ENCODE results near the gene MYO10.

The MYO10 gene

DNA sequence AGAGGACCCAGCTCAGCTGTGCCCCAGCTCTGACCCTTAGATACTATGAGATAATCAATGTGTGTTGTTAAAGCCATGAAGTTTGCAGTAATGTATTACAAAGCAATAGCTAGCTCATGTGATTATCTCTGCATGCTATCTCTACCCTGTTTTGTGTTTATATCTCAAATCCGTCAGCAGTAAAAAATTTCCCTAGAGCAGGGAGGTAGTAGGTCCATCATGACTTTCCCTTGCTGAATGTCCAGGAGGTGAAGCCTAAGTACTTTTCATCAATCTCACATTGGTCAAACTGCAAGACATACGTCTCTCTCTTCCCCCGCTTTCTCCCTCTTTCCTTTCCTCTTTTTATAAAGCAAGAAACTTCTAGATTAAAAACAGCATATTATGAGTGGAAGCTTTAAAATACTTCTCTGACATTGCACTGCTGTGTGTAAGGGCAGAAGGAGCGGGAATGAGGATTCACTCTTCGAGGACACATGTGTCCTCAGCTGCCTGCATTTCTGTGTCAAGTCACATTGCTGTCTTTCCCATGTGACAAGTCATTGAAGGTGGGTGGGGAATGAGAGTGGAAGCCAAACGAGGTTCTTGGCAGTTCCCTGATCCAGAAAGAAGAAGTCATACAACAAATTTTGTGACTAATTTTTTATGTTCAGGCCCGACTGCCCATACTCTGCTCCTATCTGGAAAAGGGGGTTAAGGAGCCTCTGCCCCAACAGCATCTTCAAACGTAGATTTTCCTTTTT is 226.2 kb downstream of the MYO10 start:
- DNase-seq (ENCODE audit: low read depth), result no peak

DNA sequence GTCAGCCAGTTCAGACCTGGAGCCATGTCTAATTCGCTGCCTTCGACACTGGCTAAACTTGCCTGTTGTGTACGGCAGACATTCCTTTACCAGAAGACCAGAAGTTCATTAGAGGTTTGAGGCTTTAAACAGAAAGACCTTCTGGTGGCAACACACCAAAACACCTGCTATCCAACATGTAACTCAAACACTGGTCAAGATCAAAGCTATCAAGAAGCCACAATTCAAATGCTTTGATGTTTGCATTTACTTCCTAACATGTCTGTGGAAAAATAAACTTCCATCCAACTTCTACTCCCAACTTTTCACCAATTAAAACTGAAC is 228.3 kb downstream of the MYO10 start:
- no peak for DNase-seq (ENCODE audit: low read depth)

DNA sequence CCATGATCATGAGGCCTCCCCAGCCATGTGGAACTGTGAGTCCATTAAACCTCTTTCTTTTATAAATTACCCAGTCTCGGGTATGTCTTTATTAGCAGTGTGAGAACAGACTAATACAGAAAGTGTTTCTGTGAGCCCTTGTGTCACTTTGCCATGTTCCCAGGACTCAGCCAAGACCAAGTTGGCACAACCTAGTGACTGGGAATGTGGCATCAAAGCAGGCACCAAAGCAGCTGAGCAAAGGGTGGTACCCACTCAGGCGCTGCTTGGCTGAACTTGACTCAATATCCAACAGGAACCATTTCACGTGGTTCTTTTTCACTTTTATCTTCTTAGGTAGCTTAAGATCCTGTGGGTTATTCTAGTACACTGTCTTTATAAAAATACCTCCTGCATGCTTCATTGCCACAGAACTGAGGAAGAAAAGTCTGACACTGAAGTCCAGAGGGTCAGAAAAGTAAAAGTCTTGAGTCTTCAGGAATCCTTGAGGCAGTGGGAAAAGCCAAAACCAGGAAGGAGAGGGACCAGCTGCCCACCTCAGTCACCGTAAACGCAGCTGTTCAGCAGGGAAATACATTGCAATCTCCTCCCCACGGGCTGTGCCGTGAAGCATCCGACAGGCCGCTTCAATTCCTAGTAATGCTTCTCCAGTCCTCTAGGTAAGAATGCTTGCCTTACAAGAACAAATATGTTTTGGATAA is 228.8 kb downstream of the MYO10 start:
- no peak for DNase-seq (ENCODE audit: low read depth)

DNA sequence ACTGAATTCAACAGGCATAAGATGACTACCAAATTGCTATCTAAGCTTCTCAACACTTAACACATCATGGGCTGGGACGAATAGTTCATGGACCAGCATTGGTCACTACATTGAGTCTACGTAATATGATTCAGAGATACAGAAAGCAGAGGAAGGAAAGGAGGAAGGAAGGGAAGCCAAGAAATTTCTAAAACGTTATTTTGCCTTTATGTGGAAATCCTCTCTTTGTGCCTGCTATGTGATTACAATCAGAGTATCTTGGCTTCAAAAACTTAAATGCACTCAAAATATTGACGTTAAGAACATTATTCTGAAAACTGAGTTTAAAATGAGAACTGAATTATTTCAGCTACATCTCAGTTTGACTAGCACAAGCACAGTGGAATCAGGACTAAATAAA is 231.1 kb downstream of the MYO10 start:
- no peak for DNase-seq (ENCODE audit: low read depth)

DNA sequence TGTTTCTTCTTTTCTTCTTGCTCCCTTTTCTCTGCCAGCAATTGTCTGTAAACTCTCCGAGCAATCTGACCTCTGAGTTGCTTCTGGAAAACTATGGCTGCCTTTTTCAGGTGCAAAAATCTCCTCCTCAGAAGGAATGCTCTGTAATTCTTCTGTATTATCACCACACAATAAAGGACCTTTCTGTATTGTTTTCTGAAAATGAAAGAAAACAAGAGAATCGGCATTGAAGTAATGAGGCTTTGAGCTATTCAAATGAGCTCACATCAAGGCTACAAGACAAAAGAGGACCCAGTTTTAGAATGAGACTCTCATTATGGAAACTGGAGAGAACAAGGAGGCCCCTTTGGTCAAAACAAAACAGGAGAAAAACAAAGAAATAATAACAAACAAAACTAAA is 233.1 kb downstream of the MYO10 start:
- no peak for DNase-seq (ENCODE audit: low read depth)

DNA sequence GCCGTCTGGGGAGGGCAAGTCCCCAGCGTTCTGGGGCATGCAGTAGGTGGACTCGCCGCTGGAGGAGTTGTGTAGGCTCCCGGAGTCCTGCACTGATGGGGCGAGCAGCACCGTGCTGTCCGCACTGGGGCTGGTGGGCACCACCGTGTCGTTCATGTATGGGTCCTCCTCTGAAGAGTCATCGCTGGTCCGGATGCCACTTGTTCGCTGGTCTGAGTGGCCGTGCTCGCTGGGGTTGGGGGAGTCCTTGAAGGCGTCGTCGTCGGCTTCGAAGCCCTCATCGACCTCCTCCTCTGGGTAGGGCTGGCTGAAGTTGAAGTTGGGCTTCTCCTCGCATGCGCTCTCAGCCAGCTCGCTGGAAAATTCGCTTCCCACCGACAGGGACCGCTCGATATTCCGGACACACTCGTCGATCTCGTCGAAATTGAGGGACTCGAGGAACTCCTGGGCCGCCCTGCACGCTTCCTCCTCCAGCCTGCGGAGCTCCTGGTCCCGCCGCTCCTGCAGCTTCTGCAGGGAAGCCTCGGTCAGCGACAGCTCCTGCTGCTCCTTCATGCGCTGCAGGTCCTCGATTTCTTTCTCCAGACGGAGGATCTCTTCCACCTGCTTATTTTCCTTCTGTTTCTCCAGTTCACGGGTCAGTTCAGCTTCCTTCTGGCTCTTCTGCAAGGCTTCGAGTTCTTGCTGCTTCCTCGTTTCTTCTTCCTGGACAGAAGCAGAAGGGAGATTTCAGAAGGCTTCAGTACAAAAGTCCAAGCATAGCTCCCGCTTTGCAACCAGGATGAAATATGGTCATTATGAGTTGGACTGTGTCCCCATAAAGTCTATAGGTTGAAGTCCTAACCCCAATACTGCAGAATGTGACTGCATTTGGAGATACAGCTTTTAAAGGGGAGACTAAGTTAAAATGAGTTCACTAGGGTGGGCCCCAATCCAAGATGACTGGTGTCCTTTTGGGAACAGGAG is 234.7 kb downstream of the MYO10 start:
- DNase-seq (ENCODE audit: low read depth), result no peak

DNA sequence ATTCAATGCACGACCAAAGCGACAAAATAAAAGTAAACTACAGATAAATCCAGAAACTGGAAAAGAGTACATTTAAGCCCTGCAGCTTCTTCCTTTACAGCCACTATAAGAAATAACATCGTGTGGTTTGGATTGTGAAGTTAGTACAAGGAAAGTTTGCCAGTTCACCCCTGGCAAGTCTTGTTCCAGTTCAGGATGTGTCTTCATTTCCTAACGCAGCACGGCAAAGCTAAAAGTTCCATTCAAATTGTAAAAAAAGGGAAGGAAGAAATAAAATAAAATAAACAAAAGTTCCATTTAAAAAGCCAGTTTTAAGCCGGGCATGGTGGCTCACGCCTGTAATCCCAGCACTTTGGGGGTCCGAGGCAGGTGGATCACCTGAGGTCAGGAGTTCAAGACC is 236.0 kb downstream of the MYO10 start:
- no peak for DNase-seq (ENCODE audit: low read depth)

DNA sequence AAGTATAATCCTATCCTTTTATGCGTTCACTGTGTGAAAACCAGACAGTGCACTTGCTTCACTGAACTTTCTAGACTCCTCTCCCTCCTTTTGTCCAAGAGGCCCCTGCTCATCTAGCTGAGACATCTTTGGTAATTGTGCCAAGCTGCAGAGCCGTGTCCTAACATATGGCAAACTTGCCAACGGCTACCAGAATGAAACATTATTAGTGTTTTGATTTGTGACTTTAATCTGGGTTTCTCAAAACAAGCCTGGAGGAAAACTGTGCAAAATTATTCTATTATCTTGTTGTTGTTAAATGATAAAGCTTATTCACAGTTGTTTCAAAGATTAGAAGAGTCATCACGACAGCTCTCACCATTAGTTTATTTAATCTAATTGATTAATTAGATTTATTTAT is 240.3 kb downstream of the MYO10 start:
- no peak for DNase-seq (ENCODE audit: low read depth)

DNA sequence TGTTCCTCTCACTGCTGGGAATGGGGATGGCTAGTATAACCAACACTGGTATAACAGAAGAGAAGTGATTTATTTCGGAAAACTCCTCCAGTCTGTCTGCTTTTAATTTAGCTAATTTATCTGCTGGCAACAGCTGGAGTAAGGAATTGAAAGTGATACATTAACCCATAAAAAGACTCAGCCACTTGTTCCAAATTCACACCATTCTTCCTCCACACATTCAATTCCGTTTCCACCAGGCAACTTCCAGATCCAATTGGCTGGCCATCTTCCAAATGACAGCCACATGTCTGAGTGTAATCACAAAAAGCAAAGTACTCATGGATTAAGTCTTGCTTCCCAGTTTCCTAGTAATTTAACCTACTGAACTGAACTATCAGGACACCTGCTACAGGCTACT is 242.2 kb downstream of the MYO10 start:
- no peak for DNase-seq (ENCODE audit: low read depth)

DNA sequence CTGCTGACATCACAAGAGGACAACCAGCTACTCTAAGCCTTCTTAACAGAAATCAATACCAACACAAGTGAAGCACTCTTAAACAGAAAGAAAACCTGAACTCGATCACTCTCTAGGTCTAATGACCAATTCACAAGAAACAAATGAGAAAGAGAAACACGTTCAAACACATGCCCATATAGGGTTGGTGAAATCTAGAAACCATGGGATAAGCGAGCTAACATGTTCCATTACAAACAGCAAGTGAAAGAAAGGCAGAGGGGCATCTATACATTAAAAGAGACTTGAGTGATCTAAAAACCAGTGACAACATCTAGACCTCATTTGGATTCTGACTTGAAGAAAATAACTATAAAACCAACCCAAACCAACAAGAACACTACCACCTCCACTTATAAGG is 244.4 kb downstream of the MYO10 start:
- no peak for DNase-seq (ENCODE audit: low read depth)

DNA sequence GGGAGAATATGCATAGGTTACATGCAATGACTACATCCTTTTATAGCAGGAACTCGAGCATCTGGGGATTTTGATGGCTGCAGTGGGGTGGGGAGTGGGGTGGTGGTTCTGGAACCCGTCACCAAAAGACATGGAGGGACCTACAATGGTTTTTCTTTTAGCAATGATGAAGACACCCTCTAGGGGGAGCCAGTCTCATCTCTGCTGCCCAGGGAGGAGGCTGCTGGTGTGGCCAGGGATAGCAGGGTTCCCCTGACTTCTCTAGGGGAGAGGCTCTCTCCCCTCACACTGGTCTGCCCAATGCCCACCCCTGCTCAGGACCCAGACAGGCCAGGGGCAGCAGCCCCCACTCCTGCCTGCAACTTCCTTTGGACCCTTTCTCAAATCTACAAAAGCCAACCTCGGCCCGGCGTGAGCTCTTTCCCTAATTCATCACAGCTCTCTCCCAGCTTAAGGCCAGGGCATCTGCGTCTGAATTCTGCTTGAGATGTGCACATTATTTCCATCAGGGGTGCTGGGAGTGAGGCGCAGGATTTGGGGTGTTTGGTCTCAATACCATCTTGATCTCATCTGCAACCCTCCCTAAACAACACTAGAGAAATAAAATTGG is 245.7 kb downstream of the MYO10 start:
- no peak for DNase-seq (ENCODE audit: low read depth)

DNA sequence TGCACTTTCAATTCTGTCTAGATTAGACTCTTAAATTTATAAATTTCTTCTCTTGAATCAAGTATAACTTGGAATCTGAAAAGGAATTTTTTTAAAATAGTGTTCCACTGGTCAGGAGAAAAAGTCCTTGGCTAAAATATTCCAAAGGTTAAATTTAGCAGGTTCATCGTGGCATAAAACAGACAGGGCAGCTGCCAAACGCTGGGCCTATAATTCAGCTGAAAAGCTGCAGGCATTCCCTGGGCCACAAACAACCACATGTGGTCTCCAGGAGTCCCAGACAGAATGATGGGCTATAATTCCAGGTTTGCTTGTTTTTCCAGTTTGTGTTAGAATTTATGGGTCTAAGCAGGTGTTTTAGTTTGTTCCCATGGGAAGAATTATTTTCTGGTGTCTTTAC is 248.2 kb downstream of the MYO10 start:
- DNase-seq (ENCODE audit: low read depth), result no peak

DNA sequence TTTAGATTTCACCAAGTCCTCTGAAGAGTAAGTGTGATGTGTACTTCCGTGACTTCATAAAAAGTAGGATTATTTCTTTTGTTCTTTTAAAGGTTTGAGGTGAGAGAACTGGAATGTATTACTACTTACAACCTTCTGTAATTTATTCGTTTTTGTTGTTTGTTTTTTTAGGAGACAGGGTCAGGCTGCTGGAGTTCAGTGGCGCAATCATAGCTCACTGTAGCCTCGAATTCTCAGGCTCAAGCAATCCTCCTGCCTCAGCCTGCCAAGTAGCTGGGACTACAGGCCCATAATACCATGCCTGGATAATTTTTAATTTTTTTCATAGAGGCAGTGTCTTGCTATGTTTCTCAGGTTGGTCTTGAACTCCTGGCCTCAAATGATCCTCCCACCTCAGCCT is 251.0 kb downstream of the MYO10 start:
- DNase-seq (ENCODE audit: low read depth), result no peak

DNA sequence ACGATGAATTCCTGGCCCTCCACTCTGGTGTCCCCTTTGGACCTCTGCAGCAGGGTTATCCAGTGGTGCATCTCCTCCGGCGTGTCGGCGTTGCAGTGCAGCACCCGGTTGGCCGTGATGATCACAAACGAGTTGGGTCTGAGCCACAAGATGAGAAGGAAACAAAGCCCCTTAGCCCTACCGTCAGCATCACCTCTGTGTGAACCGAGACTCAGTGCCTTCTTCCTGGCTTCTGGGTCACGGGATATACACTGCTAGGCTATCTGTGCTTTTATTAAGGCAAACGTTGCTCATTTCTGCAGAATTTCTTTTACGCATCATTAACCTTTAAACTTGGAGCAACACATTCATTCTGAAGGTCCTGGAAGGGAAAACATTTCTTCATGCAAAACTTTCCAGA is 254.2 kb downstream of the MYO10 start:
- no peak for DNase-seq (ENCODE audit: low read depth)

DNA sequence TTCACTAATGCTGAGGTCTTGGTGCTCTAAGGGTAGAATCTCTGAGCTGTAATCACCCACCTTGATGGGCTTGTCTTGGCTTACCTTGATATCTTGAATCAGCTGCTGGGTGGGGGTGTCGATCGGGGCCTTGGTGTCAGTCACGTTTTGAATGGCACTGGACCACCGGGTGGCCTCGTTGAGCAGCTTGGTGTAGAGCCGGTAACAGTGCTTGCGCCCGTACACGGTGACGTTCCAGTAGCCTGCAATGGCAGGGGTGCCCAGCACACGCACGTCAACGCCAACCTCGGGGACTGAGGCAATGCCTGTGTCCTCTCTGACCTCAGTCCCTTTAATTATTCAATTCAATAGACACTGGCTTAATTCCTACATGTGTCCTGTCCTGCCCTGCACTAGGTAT is 256.2 kb downstream of the MYO10 start:
- no peak for DNase-seq (ENCODE audit: low read depth)

DNA sequence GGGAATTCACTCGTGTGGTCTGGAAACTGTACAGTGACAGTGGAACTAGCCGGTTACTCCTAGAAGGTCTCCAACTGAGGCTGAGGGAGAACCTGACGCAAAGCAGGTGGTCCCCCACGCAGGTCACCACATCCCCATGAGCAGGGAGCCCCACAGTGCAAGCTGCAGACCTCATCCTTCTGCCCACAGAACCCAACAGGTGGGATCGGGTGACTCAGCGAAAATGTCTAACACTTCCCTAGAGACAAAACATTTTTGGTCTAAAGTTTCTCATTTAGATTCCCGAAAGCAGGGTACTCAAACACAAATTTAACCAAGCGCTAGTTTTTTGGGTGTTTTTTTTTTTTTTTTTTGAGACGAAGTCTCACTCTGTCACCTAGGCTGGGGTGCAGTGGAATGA is 256.9 kb downstream of the MYO10 start:
- DNase-seq (ENCODE audit: low read depth), result no peak

DNA sequence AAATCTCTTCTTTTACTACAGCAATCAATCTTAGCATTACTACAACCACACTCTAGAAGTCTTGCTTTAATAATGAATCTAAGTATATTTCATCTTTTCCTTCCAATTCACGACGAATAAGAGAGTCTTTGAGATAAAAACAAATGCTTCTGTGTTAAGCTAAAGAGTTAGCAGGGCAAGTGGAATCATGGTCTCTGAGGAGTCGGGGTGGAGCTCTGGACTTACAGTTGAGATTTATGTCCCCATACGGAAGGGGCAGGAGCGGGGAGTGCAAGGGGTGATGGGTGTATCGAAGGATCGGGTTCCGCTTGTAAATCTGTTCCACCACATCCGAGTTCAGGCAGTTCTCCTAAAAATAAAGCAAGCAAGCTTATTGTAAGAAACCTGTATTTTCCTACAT is 260.3 kb downstream of the MYO10 start:
- DNase-seq (ENCODE audit: low read depth), result no peak

DNA sequence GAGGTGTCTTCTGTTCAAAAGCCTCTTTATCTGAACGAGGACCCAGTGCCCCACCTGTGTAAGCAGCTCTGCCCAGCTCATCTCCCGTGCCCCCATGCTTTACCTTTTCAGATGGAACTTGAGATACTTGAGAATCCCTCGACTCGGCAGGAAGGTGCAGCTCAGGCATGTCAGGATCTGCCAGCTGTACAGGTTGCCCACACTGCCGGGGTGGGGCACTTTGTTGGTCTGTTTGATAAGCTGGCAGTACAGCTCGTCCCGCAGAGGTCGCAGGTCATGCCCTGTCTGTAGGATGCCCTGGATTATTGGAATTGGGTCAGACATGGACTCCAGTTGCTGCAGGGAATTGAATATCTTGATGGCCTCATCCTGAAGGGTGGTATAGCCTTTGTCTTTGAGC is 261.3 kb downstream of the MYO10 start:
- no peak for DNase-seq (ENCODE audit: low read depth)

DNA sequence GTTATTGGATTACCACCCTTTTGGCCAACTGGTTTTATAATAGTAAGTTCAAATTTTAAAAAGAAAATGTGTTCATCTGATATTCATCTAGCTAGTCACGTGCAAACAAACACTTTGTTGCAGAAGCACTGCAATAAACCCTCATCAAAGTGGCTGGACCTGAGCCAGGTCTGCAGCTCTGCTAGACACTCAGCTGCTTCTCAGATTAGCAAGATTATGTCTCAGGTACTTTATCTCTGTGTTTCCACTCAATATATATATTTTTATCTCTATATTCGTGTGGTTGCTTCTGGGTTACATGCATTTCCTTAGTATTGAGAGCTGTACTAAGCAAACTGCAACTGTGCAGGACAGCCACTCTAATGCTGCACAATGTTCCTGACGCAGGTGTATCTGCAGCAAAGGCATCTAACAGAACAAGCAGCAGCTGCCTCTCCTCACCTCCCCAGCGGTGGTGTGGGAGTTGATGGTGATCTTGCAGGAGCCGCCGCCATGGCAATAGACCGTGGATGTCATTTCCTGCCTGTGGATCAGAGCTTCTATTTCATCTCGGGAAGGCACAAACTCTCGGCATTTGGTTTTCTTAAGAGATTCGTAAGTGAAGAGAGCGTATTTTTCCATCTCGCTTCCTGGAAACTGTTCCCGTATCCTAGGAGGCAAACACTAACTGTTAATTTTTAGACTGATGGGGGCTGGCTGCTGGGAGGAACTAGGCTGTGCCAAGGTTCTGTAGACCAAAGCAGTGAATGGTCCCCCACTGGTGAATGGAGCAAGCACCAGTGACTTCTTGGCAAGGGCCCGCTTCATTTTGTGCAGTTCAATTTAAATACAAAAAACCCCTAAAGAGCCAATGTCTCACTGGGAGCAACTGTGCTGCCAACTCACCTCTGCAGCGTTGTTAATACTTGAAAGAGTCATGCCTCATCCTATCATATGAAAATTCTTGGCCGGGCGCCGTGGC is 262.6 kb downstream of the MYO10 start:
- peak; percentile 8 for DNase-seq (ENCODE audit: low read depth)

DNA sequence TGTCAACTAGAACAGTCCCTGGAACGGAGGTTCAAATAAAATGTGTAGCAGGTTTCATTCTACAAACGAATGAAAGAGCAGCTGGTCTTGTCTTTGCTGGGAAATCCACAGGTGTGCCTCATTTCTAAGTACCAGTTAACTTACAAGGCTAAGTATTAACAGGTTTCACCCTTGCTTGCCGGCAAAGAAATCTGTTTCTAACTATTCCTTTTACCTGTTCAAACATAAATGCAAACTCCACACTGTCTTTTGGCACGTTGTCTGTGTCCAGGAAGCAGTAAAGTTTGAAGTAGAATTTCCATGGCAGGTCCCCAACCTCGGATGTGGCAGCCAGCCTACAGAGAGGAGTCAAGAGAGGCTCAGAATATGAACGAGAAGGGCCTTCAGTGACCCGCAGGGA is 264.9 kb downstream of the MYO10 start:
- no peak for DNase-seq (ENCODE audit: low read depth)

DNA sequence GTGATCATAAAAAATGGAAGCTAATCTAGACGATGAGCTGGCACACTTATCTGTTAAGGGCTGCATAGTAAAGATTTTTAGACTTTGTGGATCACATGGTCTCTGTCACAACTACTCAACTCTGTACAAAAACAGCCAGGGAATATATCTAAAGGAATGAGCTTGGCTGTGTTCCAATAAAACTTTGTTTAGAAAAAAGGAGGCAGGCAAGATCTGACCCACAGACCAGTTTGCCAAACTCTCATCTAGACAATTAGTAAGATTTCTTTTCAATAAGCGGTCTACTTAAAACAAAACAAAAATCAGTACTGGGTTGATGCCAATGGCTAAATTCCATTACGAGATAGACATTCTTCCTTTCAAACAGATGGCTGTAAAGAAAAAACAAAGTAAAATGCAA is 266.3 kb downstream of the MYO10 start:
- no peak for DNase-seq (ENCODE audit: low read depth)

Data from T-helper 22 cell (primary cell).